A549 (cell line): ENCODE results near the gene BCO2. TPM values are rescaled to one million over a fixed set of nuclear protein-coding genes. Genes with fewer than 3 reads are reported as not detected.
A peak's percentile ranks its signal among the peaks of the same experiment; 100 is the strongest.
"Not testable (repeated sequence)": the region's sequence is repeated elsewhere in the genome, so short reads cannot be mapped to it uniquely, and the experiment has no call there.

Experiments used
- ATAC-seq, 2 experiments: fragments of 200-7000 bp in 1 of 2; fragments of >200 bp in 1 of 2; cut with Nextera tagmentation in 1 of 2; cut with Tn5 transposase in 1 of 2; 3 replicates each; pipeline versions ENCODE4 v1.8.0 to v1.9.1; 2018 to 2020; ENCODE audit warnings: mild to moderate bottlenecking in 1 of 2, moderate library complexity in 1 of 2
- CTCF ChIA-PET: fragments of 300-600 bp; sonication (Branson Sonifier 250); formaldehyde crosslinking; extraction: SDS; loops from one replicate; lab custom pipeline; 2021; ENCODE audit warnings: antibody characterized with exemption, inconsistent platforms; lab: Yijun Ruan, JAX
- POLR2A ChIA-PET: fragments of 350-600 bp; formaldehyde crosslinking; extraction: SDS; loops from one replicate; lab custom pipeline; 2021; ENCODE audit warnings: antibody characterized with exemption, inconsistent platforms; lab: Yijun Ruan, JAX
- DNase-seq, 2 experiments: peaks; one replicate each; pipeline versions ENCODE4 v3.0.0 to v3.0.0-alpha.2; 2011 to 2016; ENCODE audit warnings: low read depth in 1 of 2, low spot score in 1 of 2
- FAIRE-seq: peaks from 2 replicates; lab custom pipeline; 2011; peaks lifted over from hg19 to GRCh38; lab: Jason Lieb, UNC
- H3K27ac ChIP-seq, 2 experiments: fragments of >200 bp; sonication (Bioruptor Twin); formaldehyde crosslinking; 3 replicates each; pipeline ENCODE4 v1.5.1; 2016 to 2017
- H3K4me1 ChIP-seq: fragments of >200 bp; sonication (Bioruptor Twin); formaldehyde crosslinking; 3 replicates; pipeline ENCODE4 v1.6.1; 2016
- H3K4me2 ChIP-seq: fragments of >200 bp; sonication (Bioruptor Twin); formaldehyde crosslinking; 3 replicates; pipeline ENCODE4 v1.6.1; 2016
- H3K4me3 ChIP-seq: fragments of >200 bp; sonication (Bioruptor Twin); formaldehyde crosslinking; 3 replicates; pipeline ENCODE4 v1.5.1; 2016
- H3K9me3 ChIP-seq: fragments of >200 bp; sonication (Bioruptor Twin); formaldehyde crosslinking; 3 replicates; pipeline ENCODE4 v1.6.1; 2016
- BHLHE40 ChIP-seq: IDR thresholded peaks from 2 replicates; pipeline ENCODE4 v1.6.1; 2012; ENCODE audit warnings: low read depth, low read length, inconsistent platforms
- CBX8 ChIP-seq: fragments of 200-600 bp; sonication (generic); IDR thresholded peaks from 2 replicates; pipeline ENCODE4 v1.6.1; 2016
- CEBPB ChIP-seq, 2 experiments: fragments of >200 bp in 1 of 2; sonication (Bioruptor Twin) in 1 of 2; formaldehyde crosslinking in 1 of 2; IDR thresholded peaks; 2 replicates each; pipeline ENCODE4 v1.6.1; 2012 to 2016
- CTCF ChIP-seq: fragments of >200 bp; sonication (Bioruptor Twin); formaldehyde crosslinking; IDR thresholded peaks from 3 replicates; pipeline ENCODE4 v1.5.1; 2016
- EHMT2 ChIP-seq: fragments of 200-600 bp; sonication (generic); IDR thresholded peaks from 2 replicates; pipeline ENCODE4 v1.6.1; 2016; ENCODE audit warnings: antibody characterized with exemption, low read depth, mild to moderate bottlenecking, moderate library complexity
- EP300 ChIP-seq, 2 experiments: fragments of >200 bp; sonication (Bioruptor Twin); formaldehyde crosslinking; IDR thresholded peaks; 2 replicates in 1 of 2; 3 replicates in 1 of 2; pipeline ENCODE4 v1.6.1; 2016 to 2017
- FOSB ChIP-seq: fragments of 250-450 bp; sonication (Bioruptor Pico); IDR thresholded peaks from 2 replicates; pipeline ENCODE4 v1.5.0; 2020; ENCODE audit warnings: mild to moderate bottlenecking, moderate library complexity
- FOSL2 ChIP-seq, 2 experiments: fragments of 450-650 bp in 1 of 2; fragments of >200 bp in 1 of 2; sonication (Bioruptor Twin) in 1 of 2; formaldehyde crosslinking; IDR thresholded peaks; 2 replicates each; pipeline versions ENCODE4 v1.5.0 to v1.6.1; 2016 to 2020; ENCODE audit warnings: mild to moderate bottlenecking in 1 of 2, moderate library complexity in 1 of 2
- FOXS1 ChIP-seq: fragments of 250-450 bp; sonication (Bioruptor Pico); IDR thresholded peaks from 2 replicates; pipeline ENCODE4 v1.5.0; 2020; ENCODE audit warnings: mild to moderate bottlenecking, moderate library complexity
- HES2 ChIP-seq: fragments of >200 bp; sonication (Bioruptor Twin); formaldehyde crosslinking; IDR thresholded peaks from 2 replicates; pipeline ENCODE4 v1.6.1; 2016
- JUN ChIP-seq, 2 experiments: fragments of >200 bp; sonication (Bioruptor Twin); formaldehyde crosslinking; IDR thresholded peaks; 2 replicates in 1 of 2; 3 replicates in 1 of 2; pipeline ENCODE4 v1.6.1; 2016 to 2017
- JUNB ChIP-seq: fragments of >200 bp; sonication (Bioruptor Twin); formaldehyde crosslinking; IDR thresholded peaks from 2 replicates; pipeline ENCODE4 v1.6.1; 2016
- KDM5A ChIP-seq: fragments of 200-600 bp; sonication (generic); IDR thresholded peaks from 2 replicates; pipeline ENCODE4 v1.6.1; 2016; ENCODE audit warnings: antibody characterized with exemption, mild to moderate bottlenecking
- MAFK ChIP-seq: fragments of 450-650 bp; IDR thresholded peaks from 2 replicates; pipeline ENCODE4 v1.6.1; 2014; ENCODE audit not compliant: partially characterized antibody
- PBX3 ChIP-seq: IDR thresholded peaks from 2 replicates; pipeline ENCODE4 v1.6.1; 2012
- POLR2A ChIP-seq: IDR thresholded peaks from 2 replicates; pipeline ENCODE4 v1.6.1; 2012; ENCODE audit warnings: mild to moderate bottlenecking, low read length
- RCOR1 ChIP-seq: fragments of 150-350 bp; IDR thresholded peaks from 2 replicates; pipeline ENCODE4 v1.6.1; 2014; ENCODE audit warnings: antibody characterized with exemption, low read length, low read depth
- SREBF2 ChIP-seq: fragments of 450-650 bp; IDR thresholded peaks from 2 replicates; pipeline ENCODE4 v1.6.1; 2014; ENCODE audit warnings: mild to moderate bottlenecking, moderate library complexity
- TFCP2L1 ChIP-seq: fragments of 250-450 bp; sonication (Bioruptor Pico); IDR thresholded peaks from 2 replicates; pipeline ENCODE4 v1.5.0; 2021; ENCODE audit warnings: mild to moderate bottlenecking
- USF2 ChIP-seq: fragments of 450-650 bp; IDR thresholded peaks from 2 replicates; pipeline ENCODE4 v1.6.1; 2014; ENCODE audit warnings: antibody characterized with exemption
- WGBS: methylation state at CpG from one replicate; pipeline ENCODE4 v1.1.6; 2017; ENCODE audit errors: missing lambda C conversion rate; 5-methylcytosine and 5-hydroxymethylcytosine counted together
- polyA plus RNA-seq, 4 experiments: library from polyadenylated mRNA; depleted of rRNA in 3 of 4; stranded (reverse); fragments of >200 nt; fragmentation: RNase III in 1 of 4; extraction: RNeasy Plus Mini Kit Qiagen cat#74134 plus additional on column Dnase treatment in 1 of 4; gene quantifications; 2 replicates in 3 of 4; 3 replicates in 1 of 4; pipeline ENCODE4 v1.2.3, GENCODE V29; 2011 to 2017

Gene BCO2
- polyA plus RNA-seq, 2 of the 4 experiments (the other 2 are of a cell fraction), result 1.3 to 1.9 TPM

GRCh38 chr11:112161012-112161411 is 14.3 kb upstream of the BCO2 start:
- ChIA-PET POLR2A (no interaction called here), CTCF (no interaction called here)
- H3K4me1 ChIP-seq, result peaks cover 73% of the 10 kb centered on the region
- FAIRE-seq, result no peak
- TF ChIP-seq CTCF, result no peak
- TF ChIP-seq CEBPB (IDR thresholded peaks at IDR 0.05), result 0 out of 4 replicates have a peak, but pooled peaks of 1 of the 2 experiments have one; percentile 18
- peak overlapping the region; percentile 85 to 86 for H3K27ac ChIP-seq
- ATAC-seq, result no peak
- WGBS, result 41% methylated on average over 1 of the region's 1 CpG
- DNase-seq, result no peak
- H3K4me3 ChIP-seq, result peak overlapping the region; percentile 80; the same call in 1 of the 3 replicates
- H3K4me2 ChIP-seq, result peak overlapping the region; percentile 86
- no peaks in the 10 kb centered on the region for H3K9me3 ChIP-seq

- CTCF ChIA-PET, result interaction anchor here (1.4 kb wide), 1 partner anchor 10 kb away, joined by 4 read pairs; no protein-coding TSS in a partner anchor
- Histone ChIP-seq H3K4me2 (peak overlapping the region; percentile 86), H3K27ac (peak overlapping the region; percentile 82 to 85), H3K4me3 (peak overlapping the region; percentile 80), H3K4me1 (peaks cover 73% of the 10 kb centered on the region)
- POLR2A ChIA-PET, FAIRE-seq, H3K9me3 ChIP-seq, DNase-seq, ATAC-seq: not testable (repeated sequence)
- WGBS, result 88% methylated on average over 1 of the region's 1 CpG
Measured at GRCh38 chr11:112162200-112162599, 13.1 kb upstream of the BCO2 start.

GRCh38 chr11:112162761-112163546 is 12.4 kb upstream of the BCO2 start:
- no peaks in the 10 kb centered on the region for H3K9me3 ChIP-seq
- CTCF ChIA-PET, result interaction anchor here (0.6 to 1.4 kb wide), 2 partner anchors 9 to 29 kb away, joined by 3 to 4 read pairs; no protein-coding TSS in a partner anchor
- H3K4me2 ChIP-seq, result peak overlapping the region; percentile 86
- peak overlapping the region; percentile 82 to 85 for H3K27ac ChIP-seq
- ATAC-seq, result peak; percentile 52 to 59; a peak in 4 of 6 replicates
- H3K4me1 ChIP-seq, result peaks cover 69% of the 10 kb centered on the region
- TF ChIP-seq USF2 (no peak), EP300 (IDR thresholded peaks at IDR 0.05) (no peak), BHLHE40 (no peak), CBX8 (no peak), FOSB (no peak), POLR2A (no peak), MAFK (no peak), CEBPB (IDR thresholded peaks at IDR 0.05) (peak; percentile 38 to 62; a peak in 2 of 4 replicates), PBX3 (no peak), JUNB (peak; percentile 69), KDM5A (no peak), EHMT2 (no peak), SREBF2 (no peak), TFCP2L1 (CRISPR knock-in tag) (no peak), JUN (IDR thresholded peaks at IDR 0.05) (no peak), RCOR1 (no peak), FOXS1 (no peak), FOSL2 (IDR thresholded peaks at IDR 0.05) (no peak), FOSL2 (CRISPR knock-in tag; IDR thresholded peaks at IDR 0.05) (peak; percentile 46; the same call in 1 of the 2 replicates), HES2 (no peak)
- TF ChIP-seq, all 56 proteins: peak for 3
- FAIRE-seq, result no peak
- POLR2A ChIA-PET, result interaction anchor here (0.6 to 1.8 kb wide), 3 partner anchors 9 to 59 kb away, joined by 3 to 10 read pairs (median 5); partner anchors contain the start of gene BCO2
- peak in 1 of 2 experiments; percentile 38 for DNase-seq
- 1% methylated on average over 6 of the region's 6 CpGs for WGBS
- H3K4me3 ChIP-seq, result peak overlapping the region; percentile 80
